Stimulated activated CD4-positive, alpha-beta T cell treated with anti-CD3 and anti-CD28 coated beads, Interleukin-12 subunit alpha, Interleukin-12 subunit beta, amount 100 ng/mL, for 24 hours (primary cell): ENCODE measurements around the gene FGD3.

Experiments
- DNase-seq, 2 experiments: peaks; one replicate each; pipeline ENCODE4 v3.0.0-alpha.2; 2020; ENCODE audit warnings: low read depth in 2 of 2

The FGD3 gene

GRCh38 chr9:93052791-93053540 lies 105.6 kb downstream of the FGD3 start:
- DNase-seq: no peak

DNA sequence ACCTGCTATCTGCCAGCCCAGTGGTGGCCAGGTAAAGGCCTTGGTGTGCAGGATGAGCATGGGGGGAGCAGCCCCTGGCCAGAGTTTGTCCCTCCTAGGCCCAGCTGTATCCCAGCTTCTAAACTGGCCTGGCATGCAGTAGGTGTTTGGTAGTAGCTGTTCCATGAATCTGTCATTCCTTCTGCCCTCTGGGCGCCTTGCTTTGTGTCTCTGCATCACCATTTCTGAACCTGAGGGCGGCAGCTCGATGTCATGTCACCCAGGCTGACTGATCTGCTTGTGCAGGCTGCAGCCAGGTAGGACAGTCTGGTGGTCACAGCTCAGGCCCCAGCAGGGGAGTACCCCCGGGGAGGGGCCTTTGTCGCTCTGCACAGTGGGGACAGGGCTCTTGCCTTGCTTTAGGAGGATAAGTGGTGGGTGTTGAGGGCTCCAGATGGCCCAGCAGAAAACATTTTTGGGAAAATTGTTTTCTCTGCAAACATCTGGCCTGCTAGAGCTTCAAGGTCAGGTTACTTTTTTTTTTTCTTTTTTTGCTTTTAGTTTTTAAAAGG lies 106.5 kb downstream of the FGD3 start:
- DNase-seq: no peak

DNA sequence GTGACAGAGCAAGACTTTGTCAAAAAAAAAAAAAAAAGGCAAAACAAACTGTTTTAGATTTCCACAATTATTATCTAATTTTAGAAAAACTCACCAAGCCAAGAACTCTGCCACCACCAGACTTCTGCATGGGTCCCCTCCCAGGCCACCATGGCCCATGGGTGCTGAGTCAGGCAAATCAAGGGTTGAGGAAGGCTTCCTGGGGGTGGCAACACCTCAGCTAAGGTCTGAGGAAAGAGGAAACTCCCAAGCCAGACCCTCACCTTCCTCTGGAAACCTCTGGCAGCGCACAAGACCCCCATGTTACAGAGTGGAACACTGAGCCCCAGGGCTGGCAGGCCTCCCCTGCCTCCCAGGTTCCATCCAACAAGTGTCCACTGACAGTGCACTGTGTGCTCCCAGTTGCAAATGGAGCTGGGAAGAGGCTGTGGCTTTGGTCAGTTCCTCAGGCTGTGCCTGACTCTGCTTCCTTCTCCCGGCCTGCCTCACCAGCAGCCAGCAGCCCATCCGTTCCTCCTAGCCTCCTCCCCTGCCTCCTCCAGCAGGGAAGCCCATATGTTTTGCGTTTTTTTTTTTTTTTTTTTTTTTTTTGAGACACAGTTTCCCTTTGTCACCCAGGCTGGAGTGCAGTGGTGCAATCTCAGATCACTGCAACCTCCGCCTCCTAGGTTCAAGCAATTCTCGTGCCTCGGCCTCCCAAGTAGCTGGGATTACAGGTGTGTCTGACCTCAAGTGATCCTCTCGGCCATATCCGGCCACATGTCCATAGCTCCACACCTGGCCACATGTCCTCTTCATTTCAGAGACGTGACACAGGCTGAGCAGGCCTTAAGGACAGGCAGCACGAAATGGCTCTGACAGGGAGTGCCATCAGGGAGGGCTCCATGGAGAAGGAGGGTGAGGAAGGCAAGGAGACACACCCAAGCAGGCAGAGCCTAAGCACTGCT lies 107.7 kb downstream of the FGD3 start:
- DNase-seq: no peak

- no peak for DNase-seq
Observed at GRCh38 chr9:93057042-93057702, 109.8 kb downstream of the FGD3 start.

- no peak for DNase-seq
Observed at GRCh38 chr9:93057703-93058354, 110.5 kb downstream of the FGD3 start.

GRCh38 chr9:93058355-93059010 lies 111.2 kb downstream of the FGD3 start, which contains the start of gene SUSD3:
Gene SUSD3, plus strand, starts transcription at chr9:93058701. Its CDS starts 42 bp downstream, at chr9:93058743.
- peak; percentile 34 to 54 for DNase-seq

DNA sequence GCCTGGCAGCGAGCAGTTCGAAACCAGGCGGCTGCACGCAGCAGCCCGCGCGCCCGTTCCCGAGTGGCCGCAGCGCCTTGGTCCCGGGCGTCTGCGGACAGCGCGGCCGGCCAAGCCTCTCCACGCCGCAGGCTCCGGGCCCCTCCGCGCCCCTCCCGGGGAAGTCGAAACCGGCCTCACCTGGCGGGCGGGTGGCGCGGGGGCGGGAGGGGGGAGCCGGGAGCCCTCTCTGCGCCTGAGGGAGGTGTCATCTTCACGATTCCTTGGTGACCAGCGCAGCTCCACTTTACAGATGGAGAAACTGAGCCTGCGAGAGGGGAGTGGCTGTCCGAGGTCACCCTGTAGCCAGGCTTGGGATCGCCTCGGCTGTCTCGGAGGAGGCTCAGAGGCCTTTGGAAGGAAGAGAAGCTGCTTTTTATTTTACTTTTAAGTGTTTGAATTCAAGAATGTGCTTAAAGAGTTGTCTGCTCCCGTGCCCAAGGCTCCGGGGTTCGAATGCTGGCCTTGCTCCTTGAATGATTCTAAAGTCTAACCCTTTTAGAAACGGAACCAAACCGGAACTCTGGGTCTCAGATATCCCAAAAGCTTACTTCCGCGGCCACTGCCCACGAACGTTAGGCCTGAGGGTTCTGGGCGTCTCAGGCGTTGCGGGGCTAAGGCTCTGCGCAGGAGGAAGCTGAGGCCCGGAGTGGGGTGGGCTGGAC lies 111.8 kb downstream of the FGD3 start:
- no peak for DNase-seq

DNA sequence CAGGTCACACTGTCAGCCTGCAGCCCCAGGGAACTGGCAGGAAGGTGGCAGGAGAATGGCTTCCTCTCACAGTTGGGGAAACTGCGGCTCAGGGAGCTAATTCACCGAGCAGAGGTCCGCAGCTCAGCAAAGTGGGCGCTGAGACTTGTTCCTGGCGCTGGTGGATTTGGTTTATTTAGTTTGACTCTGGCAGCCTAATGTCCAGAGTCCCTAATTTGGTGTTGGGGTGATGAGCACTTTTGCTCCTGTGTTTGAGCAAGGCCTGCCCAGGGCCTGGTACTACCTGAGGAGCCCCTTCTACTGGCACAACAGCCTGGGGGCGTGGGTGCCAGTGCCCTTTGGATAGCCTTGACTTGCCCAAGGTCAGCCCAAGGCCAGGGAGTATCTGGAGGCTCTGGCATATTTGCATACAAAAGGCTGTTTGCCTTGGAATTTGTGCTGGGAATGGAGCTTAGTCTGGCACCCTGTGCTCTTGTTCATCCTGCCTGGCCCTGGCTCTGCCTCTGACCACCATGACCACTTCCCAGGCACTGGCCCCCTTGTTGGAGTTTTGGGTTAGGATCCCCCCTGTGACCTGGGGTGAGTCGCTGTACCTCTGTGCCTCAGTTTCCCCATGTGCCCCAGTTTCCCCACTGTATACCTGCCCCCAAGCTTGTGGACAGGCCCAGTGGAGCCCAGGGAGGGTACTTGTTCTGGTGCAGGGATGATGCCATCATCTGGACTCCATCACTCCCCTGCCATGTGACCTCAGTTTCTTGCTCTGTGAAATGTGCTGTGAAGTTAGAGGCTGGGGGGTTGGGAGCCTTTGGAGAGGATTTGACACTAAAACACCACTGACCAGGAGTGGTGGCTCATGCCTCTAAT lies 112.6 kb downstream of the FGD3 start:
- DNase-seq: no peak

DNA sequence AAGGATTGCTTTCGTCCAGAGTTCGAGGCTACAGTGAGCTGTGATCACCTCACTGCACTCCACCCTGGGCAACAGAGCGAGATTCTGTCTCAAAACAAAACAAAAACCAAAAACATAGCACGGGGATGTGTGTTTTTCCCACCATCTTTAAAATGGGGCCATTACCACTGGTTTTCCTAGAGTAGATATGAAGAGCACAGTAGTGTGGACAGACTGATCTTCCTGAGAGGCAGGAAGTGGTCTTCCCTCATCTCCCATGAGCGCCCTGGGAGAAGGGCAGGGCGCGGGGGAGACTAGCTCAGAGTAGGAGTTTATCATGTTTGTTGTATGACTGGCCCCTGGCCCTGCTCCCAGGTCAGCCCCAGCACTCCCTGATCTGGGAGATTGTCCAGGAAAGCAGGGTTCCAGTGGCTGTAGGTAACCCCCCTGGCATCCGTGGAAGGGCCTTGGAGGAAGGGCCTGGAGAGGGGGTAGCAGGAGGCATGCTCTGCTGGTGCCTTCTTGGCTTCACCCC lies 113.5 kb downstream of the FGD3 start:
- no peak for DNase-seq

DNA sequence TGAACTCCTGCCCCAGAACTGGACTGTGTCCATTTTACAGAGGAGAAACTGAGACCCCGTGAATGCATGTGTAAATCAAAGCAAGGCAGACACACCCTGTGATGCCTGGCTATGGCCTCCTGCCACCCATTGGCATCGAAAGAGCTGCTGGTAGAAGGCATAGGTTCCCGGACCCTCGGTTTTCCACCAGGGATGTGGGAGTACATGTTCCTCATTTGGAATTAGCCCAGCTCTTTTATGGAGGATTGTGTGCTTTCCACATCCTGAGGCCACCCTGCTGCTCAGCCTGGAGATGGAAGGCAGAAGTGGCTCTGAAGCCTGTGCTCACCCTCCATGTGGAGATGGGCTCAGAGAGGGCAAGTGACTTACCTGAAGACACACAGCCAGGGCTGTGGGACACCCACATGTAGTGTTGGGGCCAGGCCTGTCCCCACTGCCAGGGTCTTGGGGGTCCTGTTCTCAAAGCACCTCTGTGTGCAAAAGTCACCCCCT lies 114.0 kb downstream of the FGD3 start:
- no peak for DNase-seq

DNA sequence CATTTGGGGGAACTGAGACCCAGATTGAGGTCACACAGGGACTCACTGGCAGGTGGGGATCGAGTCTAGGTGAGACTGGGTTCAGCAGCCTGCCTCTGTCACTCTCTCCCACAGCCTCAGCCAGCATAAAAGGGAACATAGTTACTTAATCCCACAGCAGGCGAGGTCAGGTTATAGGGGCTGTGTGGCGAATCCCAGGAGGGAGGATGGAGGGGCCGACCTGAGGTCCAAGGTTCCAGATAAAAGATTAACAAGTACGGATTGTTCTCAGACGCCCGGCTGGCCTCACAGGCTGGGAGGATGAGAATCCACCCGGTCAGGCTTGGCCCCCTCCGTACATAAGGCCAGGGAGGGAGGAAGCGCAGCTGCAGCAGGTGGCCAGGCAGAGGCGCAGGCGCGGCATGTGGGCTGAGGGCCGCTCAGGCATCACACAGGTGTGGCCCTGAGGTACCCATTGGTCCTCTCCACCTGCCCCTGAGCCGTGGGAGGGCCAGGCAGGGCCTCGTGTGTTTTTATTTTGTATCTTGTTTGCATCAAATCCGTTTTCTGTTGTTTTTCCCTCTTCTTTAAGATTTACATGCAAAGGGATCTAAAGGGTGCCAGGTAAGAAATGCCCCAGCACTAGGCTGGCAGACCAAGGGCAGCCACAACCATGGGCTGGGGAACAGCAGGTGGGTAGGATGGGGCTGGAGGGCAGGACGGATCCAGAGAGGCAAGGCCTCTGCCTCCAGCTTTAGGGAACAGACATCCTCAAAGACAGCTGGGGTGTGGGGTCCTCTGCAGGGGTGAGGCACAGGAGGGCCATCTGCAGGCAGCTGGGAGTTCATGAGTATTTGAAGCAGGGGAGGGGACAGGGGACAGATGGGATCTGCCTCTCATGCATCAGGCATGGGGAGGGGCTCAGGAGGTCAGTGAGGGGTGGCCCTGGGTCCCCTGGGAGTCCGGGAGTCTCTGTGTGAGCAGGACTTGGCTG lies 114.8 kb downstream of the FGD3 start:
- no peak for DNase-seq

DNA sequence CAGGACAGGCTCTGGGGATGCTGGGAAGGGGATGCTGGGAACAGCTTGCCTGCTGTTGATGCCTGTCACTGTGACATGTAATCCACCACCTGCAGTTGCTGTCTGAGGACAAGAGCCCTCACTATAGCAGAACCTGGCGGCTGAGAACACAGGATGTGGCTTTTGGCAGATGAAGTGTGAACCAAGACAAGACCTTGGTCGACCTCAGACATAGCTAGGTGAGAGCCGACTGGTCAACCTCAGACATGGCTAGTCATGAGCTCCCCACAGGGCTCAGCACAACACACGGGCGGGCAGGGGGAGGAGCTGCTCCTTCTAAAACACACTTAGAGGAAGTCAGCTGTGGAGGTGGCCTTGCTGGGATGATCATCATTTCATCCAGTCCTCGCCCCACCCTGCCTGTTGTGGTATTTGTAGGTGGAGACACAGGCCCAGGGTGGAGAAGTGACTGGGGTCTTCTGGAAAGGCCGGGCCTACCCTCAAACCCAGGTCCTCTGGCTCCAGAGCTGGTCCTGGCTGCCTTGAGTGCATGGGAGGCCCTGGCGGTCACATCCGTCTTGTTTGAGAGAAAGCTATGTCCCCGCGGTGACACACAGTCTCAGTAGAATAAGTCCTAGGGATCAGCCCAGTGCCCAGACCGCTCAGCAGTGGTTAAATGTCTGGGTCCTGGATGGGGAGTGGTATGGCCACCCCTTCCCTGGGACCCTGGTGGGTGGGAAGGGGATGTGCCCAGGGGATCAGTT lies 117.2 kb downstream of the FGD3 start:
- DNase-seq: peak; percentile 66 to 82

DNA sequence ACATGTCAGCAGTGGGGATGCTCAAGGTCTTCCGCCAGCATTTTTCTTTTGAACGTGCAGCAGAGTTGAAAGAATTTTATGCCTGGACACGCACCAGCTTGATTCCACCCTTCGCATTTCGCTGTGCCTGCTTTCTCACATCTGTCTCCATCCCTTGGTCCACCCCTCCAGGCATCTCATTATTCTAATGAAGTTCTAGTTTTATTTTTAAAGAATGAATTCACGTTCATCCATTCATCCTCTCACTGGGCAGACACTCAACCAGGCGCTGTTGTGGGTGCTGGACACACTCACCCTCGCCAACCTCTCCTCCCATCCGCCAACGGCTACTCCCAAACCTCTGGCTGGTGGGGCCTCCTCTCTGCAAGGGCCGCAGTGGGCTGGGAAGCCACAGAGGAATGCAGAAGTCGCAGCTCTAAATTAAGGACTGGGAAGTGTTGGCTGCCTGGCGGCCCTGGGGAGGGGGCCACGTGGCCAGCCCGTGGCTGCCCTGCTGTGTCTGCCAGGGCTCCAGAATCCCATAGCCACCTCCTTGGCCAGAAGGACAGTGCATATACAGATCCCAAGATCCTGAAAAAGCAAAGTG lies 117.9 kb downstream of the FGD3 start:
- no peak for DNase-seq

GRCh38 chr9:93066978-93067603 lies 119.8 kb downstream of the FGD3 start:
- DNase-seq: no peak

DNA sequence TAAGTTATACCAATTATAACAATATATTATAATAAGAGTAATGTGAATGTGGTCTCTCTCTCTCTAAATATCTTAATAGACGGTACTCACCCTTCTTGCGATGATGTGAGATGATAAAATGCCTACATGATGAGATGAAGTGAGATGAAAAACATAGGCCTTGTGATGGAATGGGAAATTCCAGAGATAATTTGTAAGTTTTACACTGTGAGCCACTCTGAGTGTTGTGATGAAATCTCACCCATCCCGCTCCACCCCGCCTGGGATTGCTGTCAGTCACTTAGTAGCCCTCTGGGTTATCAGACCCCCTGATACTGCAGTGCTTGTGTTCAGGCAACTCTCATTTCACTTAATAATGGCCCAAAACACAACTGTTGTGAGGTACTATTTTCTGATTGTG lies 121.6 kb downstream of the FGD3 start:
- DNase-seq: no peak

GRCh38 chr9:93071464-93071863 lies 124.1 kb downstream of the FGD3 start:
- DNase-seq: no peak
